Measurements from ENCODE around the gene VPS26C. TPM values are rescaled to one million over a fixed set of nuclear protein-coding genes. Genes with fewer than 3 reads are reported as not detected.

The VPS26C gene
- total and polyA plus RNA-seq, 10 of the 15 experiments (the other 5 are each of a cell fraction or from before 2014, with no cell fraction given): 32.5 to 65.1 (median 48.0) TPM

- TF ChIP-seq IRF3 (IDR thresholded peaks at IDR 0.05) (0 out of 2 replicates have a peak, but pooled peaks have one; percentile 9), EGR1 (IDR thresholded peaks at IDR 0.05; ENCODE audit: borderline replicate concordance in 1 of 2, low read depth in 2 of 2, low read length in 2 of 2) (peak; percentile 13 to 50; a peak in 1 of 3 replicates), TARDBP (IDR thresholded peaks at IDR 0.05; ENCODE audit: borderline replicate concordance) (peak; percentile 19), NFYA (IDR thresholded peaks at IDR 0.05; ENCODE audit: borderline replicate concordance, low read depth, low read length) (no peak), YBX1 (IDR thresholded peaks at IDR 0.05) (no peak), SIN3A (IDR thresholded peaks at IDR 0.05; ENCODE audit: low read depth, low read length) (peak; percentile 48), RAD51 (IDR thresholded peaks at IDR 0.05) (peak; percentile 98), YY1 (IDR thresholded peaks at IDR 0.05; ENCODE audit: low read depth, low read length) (peak; percentile 84), TCF7 (IDR thresholded peaks at IDR 0.05; ENCODE audit: borderline replicate concordance) (no peak), CREB1 (IDR thresholded peaks at IDR 0.05; ENCODE audit: low read depth) (peak; percentile 64; the same call in 1 of the 2 replicates), POU2F2 (IDR thresholded peaks at IDR 0.05; ENCODE audit: borderline replicate concordance, low read depth, low read length) (no peak; the same call in 1 of the 3 replicates), NR2C1 (IDR thresholded peaks at IDR 0.05) (peak; percentile 91), PAX8 (IDR thresholded peaks at IDR 0.05) (no peak), NBN (IDR thresholded peaks at IDR 0.05) (peak; percentile 63; the same call in 1 of the 2 replicates), ATF7 (IDR thresholded peaks at IDR 0.05; ENCODE audit: low read depth) (peak; percentile 46; the same call in 1 of the 2 replicates), CTCF (IDR thresholded peaks at IDR 0.05 in 2 of 3, conservative IDR thresholded peaks at IDR 0.05 in 1 of 3; ENCODE audit: control insufficient read depth in 2 of 3, extremely low read depth in 1 of 3, insufficient read depth in 1 of 3, low read depth in 3 of 3, low read length in 3 of 3) (no peak), IKZF1 (conservative IDR thresholded peaks at IDR 0.05) (peak; percentile 81), PBX3 (IDR thresholded peaks at IDR 0.05; ENCODE audit: insufficient replicate concordance, low read depth, low read length) (peak; percentile 9), ZSCAN29 (IDR thresholded peaks at IDR 0.05) (no peak), RELA (IDR thresholded peaks at IDR 0.05; ENCODE audit: borderline replicate concordance, partially characterized antibody) (peak; percentile 86), CHD1 (IDR thresholded peaks at IDR 0.05; ENCODE audit: low read depth, low read length) (0 out of 2 replicates have a peak, but pooled peaks have one; percentile 34), FOXM1 (IDR thresholded peaks at IDR 0.05; ENCODE audit: low read depth, low read length) (no peak), NFIC (IDR thresholded peaks at IDR 0.05; ENCODE audit: low read depth, low read length) (no peak), SPI1 (IDR thresholded peaks at IDR 0.05; ENCODE audit: borderline replicate concordance, insufficient read depth, low read depth, low read length) (peak; percentile 39; the same call in 1 of the 2 replicates), BCL3 (IDR thresholded peaks at IDR 0.05; ENCODE audit: borderline replicate concordance, insufficient read depth, low read depth, low read length, poor library complexity, severe bottlenecking) (peak; percentile 10)
Observed at GRCh38 chr21:37267269-37268185, at the start of gene VPS26C (continued).
